Measurements from ENCODE around the gene SMG6. TPM values are rescaled to one million over a fixed set of nuclear protein-coding genes. Genes with fewer than 3 reads are reported as not detected.

The SMG6 gene
- total and polyA plus RNA-seq, 2 of the 13 experiments (the other 11 are each of a cell fraction or from before 2014, with no cell fraction given): 4.6 to 14.6 TPM

GRCh38 chr17:2343421-2343820 lies 39.8 kb upstream of the SMG6 start (continued):
- TF ChIP-seq HES4 (CRISPR knock-in tag; IDR thresholded peaks at IDR 0.05; ENCODE audit: borderline replicate concordance) (no peak), RAD21 (CRISPR knock-in tag; IDR thresholded peaks at IDR 0.05) (no peak)

- TSS peak; percentile 42 for BruUV-seq (replicated peaks)
- Histone ChIP-seq H2AFZ (ENCODE audit: low read length) (no peak overlapping the region), H3K4me1 (ENCODE audit: insufficient read depth, low read length) (peaks cover 30% of the 10 kb centered on the region), H3K9me3 (ENCODE audit: low read length) (no peaks in the 10 kb centered on the region), H3K27ac (ENCODE audit: extremely low read length, insufficient read depth, low read length) (peak overlapping the region; percentile 72), H3K9ac (ENCODE audit: insufficient read depth, low read depth, low read length) (peak overlapping the region; percentile 96), H3K27me3 (ENCODE audit: control insufficient read depth in 1 of 2, insufficient read depth in 2 of 2, low read length in 2 of 2) (no peaks in the 10 kb centered on the region; a peak in 1 of 5 replicates), H3K36me3 (replicated peaks in 1 of 2; ENCODE audit: control insufficient read depth in 1 of 2, insufficient read depth in 2 of 2, low read length in 2 of 2) (peaks cover 13 to 23% of the 10 kb centered on the region in 2 experiments), H3K79me2 (ENCODE audit: insufficient read depth, low read length) (peaks cover 35% of the 10 kb centered on the region), H3K4me2 (ENCODE audit: low read depth, low read length) (peak overlapping the region; percentile 73), H4K20me1 (ENCODE audit: insufficient read depth, low read length) (no peaks in the 10 kb centered on the region), H3K4me3 (replicated peaks in 1 of 3; ENCODE audit: insufficient read depth in 1 of 3, low read depth in 2 of 3, low read length in 3 of 3) (peak overlapping the region; percentile 67 to 100 (median 99))
- FAIRE-seq: no peak
- POLR2A ChIA-PET: interaction anchor here (1.0 to 1.8 kb wide), 4 partner anchors 9 to 63 kb away, joined by 3 to 10 read pairs (median 6); partner anchors contain the start of genes SMG6 and SRR
- peak; percentile 2; the same call in 1 of the 3 replicates for ATAC-seq
- DNase-seq (ENCODE audit: low spot score): no peak
- WGBS (ENCODE audit: low lambda C conversion rate): 18% methylated on average over 5 of the region's 5 CpGs
- in situ Hi-C loops (cut with HindIII; ENCODE audit: extremely low pct_ligation_motif_present, low pct_unique_long_range_greater_than_20kb) (no loop called here), intact Hi-C loops (cut with micrococcal nuclease; ENCODE audit: unreplicated experiment) (loop anchor here (5.0 kb wide), 1 partner anchor 64 kb away; the partner anchor contains the start of gene MNT)
- CTCF ChIA-PET (ENCODE audit: low intra/inter-chr PET ratio, low total read pairs): no interaction called here
- TF ChIP-seq ZGPAT (CRISPR knock-in tag; IDR thresholded peaks at IDR 0.05) (0 out of 2 replicates have a peak, but pooled peaks have one; percentile 1), TBX2 (CRISPR knock-in tag; IDR thresholded peaks at IDR 0.05; ENCODE audit: borderline replicate concordance) (no peak), ZNF260 (CRISPR knock-in tag; IDR thresholded peaks at IDR 0.05; ENCODE audit: borderline replicate concordance, low read depth) (no peak), GATAD1 (CRISPR knock-in tag; IDR thresholded peaks at IDR 0.05) (0 out of 2 replicates have a peak, but pooled peaks have one; percentile 3), TFDP2 (CRISPR knock-in tag; IDR thresholded peaks at IDR 0.05) (no peak), PAX8 (CRISPR knock-in tag; IDR thresholded peaks at IDR 0.05; ENCODE audit: borderline replicate concordance) (no peak), RFX5 (IDR thresholded peaks at IDR 0.05; ENCODE audit: low read depth, low read length) (no peak), ZNF232 (CRISPR knock-in tag; IDR thresholded peaks at IDR 0.05; ENCODE audit: borderline replicate concordance) (no peak), ZNF501 (CRISPR knock-in tag; IDR thresholded peaks at IDR 0.05) (0 out of 2 replicates have a peak, but pooled peaks have one; percentile 41), ERF (CRISPR knock-in tag; IDR thresholded peaks at IDR 0.05) (no peak), BRCA1 (CRISPR knock-in tag; IDR thresholded peaks at IDR 0.05) (no peak), USF2 (IDR thresholded peaks at IDR 0.05; ENCODE audit: low read depth, low read length) (no peak), USF2 (CRISPR knock-in tag; IDR thresholded peaks at IDR 0.05; ENCODE audit: borderline replicate concordance) (no peak), ELF3 (CRISPR knock-in tag; IDR thresholded peaks at IDR 0.05) (no peak), THYN1 (CRISPR knock-in tag; IDR thresholded peaks at IDR 0.05; ENCODE audit: borderline replicate concordance, low read depth) (no peak), MLLT10 (CRISPR knock-in tag; IDR thresholded peaks at IDR 0.05) (no peak), DR1 (CRISPR knock-in tag; IDR thresholded peaks at IDR 0.05) (no peak)
These were observed 34.7 kb upstream of the SMG6 start for GRCh38 chr17:2338315-2338657.

Data from HepG2 (cell line).